Measurements from ENCODE around the gene DNASE1L3. TPM values are rescaled to one million over a fixed set of nuclear protein-coding genes. Genes with fewer than 3 reads are reported as not detected.

The DNASE1L3 gene
- total RNA-seq, 1 experiment from 2014 or later: 0.27 TPM

DNA sequence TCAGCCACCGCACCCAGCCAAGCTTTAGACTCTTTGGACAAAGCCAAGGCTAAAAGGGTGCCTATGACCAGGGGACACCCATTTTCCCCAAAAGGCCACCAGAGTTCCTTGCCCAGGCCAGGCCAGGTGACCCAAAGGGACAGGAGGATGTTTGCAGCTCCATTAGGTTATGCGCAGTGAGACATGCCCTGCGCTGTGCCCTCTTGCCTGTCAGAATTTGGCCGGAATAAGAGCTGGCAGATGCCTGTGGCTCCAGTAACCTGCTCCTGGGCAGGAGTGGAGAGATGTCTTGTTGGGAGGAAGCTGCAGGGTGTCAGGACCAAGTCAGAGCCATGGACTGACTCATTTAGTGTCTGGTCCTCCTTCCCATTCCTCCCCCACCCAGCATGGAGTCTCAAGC is 20.5 kb downstream of the DNASE1L3 start:
- no TSS peak for BruUV-seq (replicated peaks)
- intact Hi-C loops (cut with micrococcal nuclease; ENCODE audit: unreplicated experiment): no loop called here

DNA sequence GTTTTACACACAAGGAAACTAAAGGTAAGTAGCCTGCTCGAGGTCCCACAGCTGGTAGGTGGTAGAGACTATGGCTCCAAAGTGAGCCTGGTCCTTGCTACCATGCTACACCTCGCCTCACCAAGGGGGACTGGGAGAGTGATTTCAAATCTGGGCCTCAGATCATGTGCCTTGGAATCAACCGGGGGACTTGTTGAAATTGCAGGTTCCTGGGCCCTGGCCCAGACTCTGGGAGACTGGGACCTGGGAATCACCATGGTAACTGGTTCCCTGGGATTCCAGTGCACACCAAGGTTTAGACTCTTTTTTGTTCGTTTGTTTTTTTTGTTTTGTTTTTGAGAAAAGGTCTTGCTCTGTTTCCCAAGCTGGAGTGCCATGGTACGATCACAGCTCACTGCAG is 21.1 kb downstream of the DNASE1L3 start:
- H3K4me3 ChIP-seq (ENCODE audit: low read depth, low read length): no peak overlapping the region
- POLR2A ChIA-PET: no interaction called here
- DNase-seq: no peak
- Mint-ChIP-seq H3K36me3 (ENCODE audit: insufficient read depth, unreplicated experiment) (no peaks in the 10 kb centered on the region), H3K27ac (ENCODE audit: unreplicated experiment) (no peak overlapping the region), H3K27me3 (ENCODE audit: insufficient read depth, unreplicated experiment) (no peaks in the 10 kb centered on the region), H3K9me3 (ENCODE audit: unreplicated experiment) (no peaks in the 10 kb centered on the region), H3K4me3 (ENCODE audit: unreplicated experiment) (no peak overlapping the region), H3K4me1 (ENCODE audit: low read depth, unreplicated experiment) (peaks cover 16% of the 10 kb centered on the region)
- peaks cover 16% of the 10 kb centered on the region for H3K4me1 ChIP-seq
- TF ChIP-seq, protein P1, sequence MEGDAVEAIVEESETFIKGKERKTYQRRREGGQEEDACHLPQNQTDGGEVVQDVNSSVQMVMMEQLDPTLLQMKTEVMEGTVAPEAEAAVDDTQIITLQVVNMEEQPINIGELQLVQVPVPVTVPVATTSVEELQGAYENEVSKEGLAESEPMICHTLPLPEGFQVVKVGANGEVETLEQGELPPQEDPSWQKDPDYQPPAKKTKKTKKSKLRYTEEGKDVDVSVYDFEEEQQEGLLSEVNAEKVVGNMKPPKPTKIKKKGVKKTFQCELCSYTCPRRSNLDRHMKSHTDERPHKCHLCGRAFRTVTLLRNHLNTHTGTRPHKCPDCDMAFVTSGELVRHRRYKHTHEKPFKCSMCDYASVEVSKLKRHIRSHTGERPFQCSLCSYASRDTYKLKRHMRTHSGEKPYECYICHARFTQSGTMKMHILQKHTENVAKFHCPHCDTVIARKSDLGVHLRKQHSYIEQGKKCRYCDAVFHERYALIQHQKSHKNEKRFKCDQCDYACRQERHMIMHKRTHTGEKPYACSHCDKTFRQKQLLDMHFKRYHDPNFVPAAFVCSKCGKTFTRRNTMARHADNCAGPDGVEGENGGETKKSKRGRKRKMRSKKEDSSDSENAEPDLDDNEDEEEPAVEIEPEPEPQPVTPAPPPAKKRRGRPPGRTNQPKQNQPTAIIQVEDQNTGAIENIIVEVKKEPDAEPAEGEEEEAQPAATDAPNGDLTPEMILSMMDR (IDR thresholded peaks at IDR 0.05; ENCODE audit: insufficient read depth in 1 of 2, low read depth in 1 of 2, low read length in 1 of 2, severe bottlenecking in 1 of 2, unreplicated experiment in 1 of 2): no peak
- no TSS peak for BruUV-seq (replicated peaks)
- CTCF ChIA-PET: interaction anchor here (0.5 to 1.5 kb wide), 3 partner anchors 48 to 116 kb away, joined by 5 to 9 read pairs (median 6); partner anchors contain the start of genes ABHD6, HTD2 and RPP14
- no peaks in the 10 kb centered on the region for H3K9me3 ChIP-seq
- no peaks in the 10 kb centered on the region for H3K27me3 ChIP-seq (replicated peaks; ENCODE audit: control insufficient read depth, insufficient read depth, low read length)
- no peaks in the 10 kb centered on the region for H3K36me3 ChIP-seq (ENCODE audit: control insufficient read depth, insufficient read depth, low read length)
- intact Hi-C loops (cut with micrococcal nuclease; ENCODE audit: unreplicated experiment): no loop called here

More for the DNA sequence above, 20.5 kb downstream of the DNASE1L3 start:
- Histone ChIP-seq H3K36me3 (ENCODE audit: control insufficient read depth, insufficient read depth, low read length) (no peaks in the 10 kb centered on the region), H3K4me3 (ENCODE audit: low read depth, low read length) (no peak overlapping the region), H3K4me1 (peaks cover 16% of the 10 kb centered on the region), H3K27me3 (replicated peaks; ENCODE audit: control insufficient read depth, insufficient read depth, low read length) (no peaks in the 10 kb centered on the region), H3K9me3 (no peaks in the 10 kb centered on the region)
- TF ChIP-seq, protein P1 (IDR thresholded peaks at IDR 0.05; ENCODE audit: insufficient read depth in 1 of 2, low read depth in 1 of 2, low read length in 1 of 2, severe bottlenecking in 1 of 2, unreplicated experiment in 1 of 2): no peak
- Mint-ChIP-seq H3K27ac (ENCODE audit: unreplicated experiment) (no peak overlapping the region), H3K4me1 (ENCODE audit: low read depth, unreplicated experiment) (peaks cover 16% of the 10 kb centered on the region), H3K27me3 (ENCODE audit: insufficient read depth, unreplicated experiment) (no peaks in the 10 kb centered on the region), H3K36me3 (ENCODE audit: insufficient read depth, unreplicated experiment) (no peaks in the 10 kb centered on the region), H3K4me3 (ENCODE audit: unreplicated experiment) (no peak overlapping the region), H3K9me3 (ENCODE audit: unreplicated experiment) (no peaks in the 10 kb centered on the region)
- ChIA-PET POLR2A (no interaction called here), CTCF (interaction anchor here (0.7 to 1.3 kb wide), 2 partner anchors 23 to 110 kb away, joined by 3 to 9 read pairs; no protein-coding TSS in a partner anchor)
- no peak for DNase-seq

DNA sequence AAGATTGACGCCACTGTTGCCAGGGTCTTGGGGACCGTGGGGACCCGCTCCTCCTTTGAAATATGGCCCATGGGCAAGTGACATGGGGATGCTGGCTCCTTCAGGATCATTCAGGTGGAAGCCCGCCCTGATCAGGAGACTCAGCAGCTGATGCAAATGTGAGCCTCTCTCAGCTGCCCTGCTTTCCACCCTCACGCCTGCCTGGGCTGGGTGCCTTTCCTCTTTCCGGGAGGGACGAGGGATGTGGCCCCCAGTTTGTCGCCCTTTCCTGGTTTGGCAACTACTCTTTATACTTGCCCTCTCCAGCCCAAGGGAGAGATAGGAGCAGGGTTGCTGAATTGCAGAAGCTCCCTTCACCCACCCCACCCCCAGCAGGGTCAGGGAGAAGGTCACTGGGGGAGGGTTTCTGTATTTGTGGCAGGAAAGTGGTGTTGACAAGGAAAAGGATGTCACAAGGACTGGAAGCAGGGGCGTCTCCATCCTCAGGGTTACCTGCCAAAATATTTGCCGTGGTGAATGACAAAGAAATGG is 21.8 kb downstream of the DNASE1L3 start:
- Mint-ChIP-seq H3K27ac (ENCODE audit: unreplicated experiment) (no peak overlapping the region), H3K36me3 (ENCODE audit: insufficient read depth, unreplicated experiment) (no peaks in the 10 kb centered on the region), H3K4me3 (ENCODE audit: unreplicated experiment) (no peak overlapping the region), H3K9me3 (ENCODE audit: unreplicated experiment) (no peaks in the 10 kb centered on the region), H3K4me1 (ENCODE audit: low read depth, unreplicated experiment) (peaks cover 16% of the 10 kb centered on the region), H3K27me3 (ENCODE audit: insufficient read depth, unreplicated experiment) (no peaks in the 10 kb centered on the region)
- TF ChIP-seq, protein P1 (IDR thresholded peaks at IDR 0.05; ENCODE audit: insufficient read depth in 1 of 2, low read depth in 1 of 2, low read length in 1 of 2, severe bottlenecking in 1 of 2, unreplicated experiment in 1 of 2): no peak
- no peaks in the 10 kb centered on the region for H3K36me3 ChIP-seq (ENCODE audit: control insufficient read depth, insufficient read depth, low read length)
- no TSS peak for BruUV-seq (replicated peaks)
- H3K27me3 ChIP-seq (replicated peaks; ENCODE audit: control insufficient read depth, insufficient read depth, low read length): no peaks in the 10 kb centered on the region
- intact Hi-C loops (cut with micrococcal nuclease; ENCODE audit: unreplicated experiment): no loop called here
- peaks cover 16% of the 10 kb centered on the region for H3K4me1 ChIP-seq
- H3K9me3 ChIP-seq: no peaks in the 10 kb centered on the region
- no peak for DNase-seq
- CTCF ChIA-PET: interaction anchor here (1.4 to 2.4 kb wide), 4 partner anchors 24 to 117 kb away, joined by 5 to 41 read pairs (median 14); partner anchors contain the start of genes HTD2 and RPP14
- H3K4me3 ChIP-seq (ENCODE audit: low read depth, low read length): no peak overlapping the region
- POLR2A ChIA-PET: no interaction called here
